Measurements from ENCODE around the gene CYP46A1. TPM values are rescaled to one million over a fixed set of nuclear protein-coding genes. Genes with fewer than 3 reads are reported as not detected.
A peak's percentile ranks its signal among the peaks of the same experiment; 100 is the strongest.

The CYP46A1 gene
- total RNA-seq, 1 experiment from 2014 or later, result 0.59 TPM

DNA sequence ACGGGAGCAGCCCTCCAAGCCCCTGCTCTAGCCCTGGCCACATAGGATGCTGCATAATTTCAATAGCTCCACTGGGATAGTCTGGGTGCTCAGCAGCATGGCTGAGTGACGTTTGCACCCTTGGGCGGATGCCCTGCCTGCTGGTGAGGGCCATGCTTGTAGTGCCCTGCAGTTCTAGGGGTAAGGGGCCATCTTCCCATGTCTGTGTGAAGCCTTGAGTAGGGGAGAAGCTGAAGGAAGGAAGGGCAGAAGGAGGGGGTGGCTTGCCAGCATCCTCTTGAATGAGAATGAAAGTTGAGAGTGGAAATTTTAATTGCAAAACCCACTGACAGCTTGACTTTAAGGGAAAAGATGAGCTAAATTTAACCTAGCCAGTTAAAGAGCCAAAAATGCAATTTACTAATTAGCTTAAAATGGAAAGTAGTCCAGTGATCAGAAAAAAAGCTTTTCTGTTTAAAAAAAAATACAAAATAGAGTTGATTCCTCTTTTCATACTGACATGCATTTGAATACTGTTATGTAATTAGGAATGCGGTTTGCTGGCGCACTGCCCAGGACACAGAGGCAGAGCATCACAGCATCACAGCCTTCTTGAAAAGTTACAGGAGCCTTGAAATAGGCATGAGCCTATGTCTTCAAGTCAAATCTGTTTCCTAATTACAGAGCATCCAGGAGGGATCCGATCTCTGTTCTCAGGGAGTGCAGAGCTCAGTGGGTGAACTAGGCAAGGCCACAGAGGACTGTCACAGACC, 90.6 kb downstream of the CYP46A1 start:
- no peak overlapping the region for H2BK20ac ChIP-seq (ENCODE audit: low read depth, low read length, poor library complexity, severe bottlenecking)
- no peak overlapping the region for H4K91ac ChIP-seq (ENCODE audit: insufficient read length, low read depth, low read length)
- H3K4me1 ChIP-seq (ENCODE audit: insufficient read depth, low read length), result peaks cover 17% of the 10 kb centered on the region; the same call in 1 of the 2 replicates
- H3K18ac ChIP-seq (ENCODE audit: insufficient read length, low read depth, low read length), result no peak overlapping the region
- H3K4me1 Mint-ChIP-seq, result peaks cover 34 to 36% of the 10 kb centered on the region in 2 experiments
- H3K9ac ChIP-seq (ENCODE audit: extremely low read depth, insufficient read length, low read length), result no peak overlapping the region
- no peak overlapping the region for H2BK12ac ChIP-seq (ENCODE audit: insufficient read length, low read depth, low read length)
- H4K5ac ChIP-seq (ENCODE audit: insufficient read length, low read depth, low read length), result no peak overlapping the region
- H2BK15ac ChIP-seq (ENCODE audit: low read depth, low read length), result no peak overlapping the region
- peaks cover 13 to 18% of the 10 kb centered on the region in 2 experiments for H3K9me3 Mint-ChIP-seq
- no peak overlapping the region for H2BK120ac ChIP-seq (ENCODE audit: low read depth, low read length, poor library complexity, severe bottlenecking)
- H3K4me2 ChIP-seq (ENCODE audit: insufficient read depth, insufficient read length, low read length), result peak overlapping the region; percentile 3
- no peak overlapping the region for H3K27ac ChIP-seq (ENCODE audit: insufficient read length, low read depth, low read length)
- no CpG with 5 or more reads among the region's 6 CpGs for WGBS (ENCODE audit: extremely low coverage, insufficient read length, low lambda C conversion rate)
- H3K56ac ChIP-seq (ENCODE audit: insufficient read length, low read depth, low read length), result no peak overlapping the region
- no peaks in the 10 kb centered on the region for H3K23me2 ChIP-seq (ENCODE audit: insufficient read length, low read depth, low read length, poor library complexity, severe bottlenecking)
- no peaks in the 10 kb centered on the region for H3K9me3 ChIP-seq (ENCODE audit: control insufficient read depth, low read depth, low read length)
- H3K14ac ChIP-seq (ENCODE audit: insufficient read depth, low read length), result no peak overlapping the region
- peak overlapping the region in 2 of 3 experiments; percentile 3 to 8; a peak in 3 of 7 replicates for H3K27ac Mint-ChIP-seq
- peaks cover 19% of the 10 kb centered on the region for H3K27me3 Mint-ChIP-seq (ENCODE audit: low read depth)
- DNase-seq, result no peak
- H2AK5ac ChIP-seq (ENCODE audit: insufficient read length, low read length), result no peak overlapping the region
- H4K8ac ChIP-seq (replicated peaks; ENCODE audit: insufficient read length, low read depth, low read length), result no peak overlapping the region
- no peaks in the 10 kb centered on the region for H4K20me1 ChIP-seq (ENCODE audit: control insufficient read depth, insufficient read depth, insufficient read length)
- H3K79me2 ChIP-seq (ENCODE audit: insufficient read depth, low read length), result no peaks in the 10 kb centered on the region
- H2BK5ac ChIP-seq (ENCODE audit: insufficient read length, low read length), result no peak overlapping the region
- no peaks in the 10 kb centered on the region; the same call in 1 of the 2 replicates for H3K27me3 ChIP-seq (ENCODE audit: insufficient read depth, low read length)
- no peaks in the 10 kb centered on the region for H3K79me1 ChIP-seq (ENCODE audit: insufficient read depth, low read depth, low read length, poor library complexity, severe bottlenecking)
- H3K36me3 Mint-ChIP-seq (ENCODE audit: insufficient read depth in 1 of 3, low read depth in 3 of 3), result peaks cover 3 to 15% (median 6%) of the 10 kb centered on the region in 3 experiments; a peak in 6 of 7 replicates
- no peak overlapping the region for H3K23ac ChIP-seq (ENCODE audit: insufficient read length, low read depth, low read length)
- peak overlapping the region in 1 of 2 experiments; percentile 15; a peak in 3 of 5 replicates for H3K4me3 Mint-ChIP-seq
- H3K4ac ChIP-seq (ENCODE audit: low read depth, low read length), result no peak overlapping the region
- no peak overlapping the region for H3T11ph ChIP-seq (ENCODE audit: low read length)
- no peak overlapping the region for H2AFZ ChIP-seq (ENCODE audit: low read length)
- TF ChIP-seq, protein P1, sequence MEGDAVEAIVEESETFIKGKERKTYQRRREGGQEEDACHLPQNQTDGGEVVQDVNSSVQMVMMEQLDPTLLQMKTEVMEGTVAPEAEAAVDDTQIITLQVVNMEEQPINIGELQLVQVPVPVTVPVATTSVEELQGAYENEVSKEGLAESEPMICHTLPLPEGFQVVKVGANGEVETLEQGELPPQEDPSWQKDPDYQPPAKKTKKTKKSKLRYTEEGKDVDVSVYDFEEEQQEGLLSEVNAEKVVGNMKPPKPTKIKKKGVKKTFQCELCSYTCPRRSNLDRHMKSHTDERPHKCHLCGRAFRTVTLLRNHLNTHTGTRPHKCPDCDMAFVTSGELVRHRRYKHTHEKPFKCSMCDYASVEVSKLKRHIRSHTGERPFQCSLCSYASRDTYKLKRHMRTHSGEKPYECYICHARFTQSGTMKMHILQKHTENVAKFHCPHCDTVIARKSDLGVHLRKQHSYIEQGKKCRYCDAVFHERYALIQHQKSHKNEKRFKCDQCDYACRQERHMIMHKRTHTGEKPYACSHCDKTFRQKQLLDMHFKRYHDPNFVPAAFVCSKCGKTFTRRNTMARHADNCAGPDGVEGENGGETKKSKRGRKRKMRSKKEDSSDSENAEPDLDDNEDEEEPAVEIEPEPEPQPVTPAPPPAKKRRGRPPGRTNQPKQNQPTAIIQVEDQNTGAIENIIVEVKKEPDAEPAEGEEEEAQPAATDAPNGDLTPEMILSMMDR (conservative IDR thresholded peaks at IDR 0.05), result no peak

Data from H9 (cell line).